ENCODE measurements around the gene KCNH1.

- TF ChIP-seq, protein P1, sequence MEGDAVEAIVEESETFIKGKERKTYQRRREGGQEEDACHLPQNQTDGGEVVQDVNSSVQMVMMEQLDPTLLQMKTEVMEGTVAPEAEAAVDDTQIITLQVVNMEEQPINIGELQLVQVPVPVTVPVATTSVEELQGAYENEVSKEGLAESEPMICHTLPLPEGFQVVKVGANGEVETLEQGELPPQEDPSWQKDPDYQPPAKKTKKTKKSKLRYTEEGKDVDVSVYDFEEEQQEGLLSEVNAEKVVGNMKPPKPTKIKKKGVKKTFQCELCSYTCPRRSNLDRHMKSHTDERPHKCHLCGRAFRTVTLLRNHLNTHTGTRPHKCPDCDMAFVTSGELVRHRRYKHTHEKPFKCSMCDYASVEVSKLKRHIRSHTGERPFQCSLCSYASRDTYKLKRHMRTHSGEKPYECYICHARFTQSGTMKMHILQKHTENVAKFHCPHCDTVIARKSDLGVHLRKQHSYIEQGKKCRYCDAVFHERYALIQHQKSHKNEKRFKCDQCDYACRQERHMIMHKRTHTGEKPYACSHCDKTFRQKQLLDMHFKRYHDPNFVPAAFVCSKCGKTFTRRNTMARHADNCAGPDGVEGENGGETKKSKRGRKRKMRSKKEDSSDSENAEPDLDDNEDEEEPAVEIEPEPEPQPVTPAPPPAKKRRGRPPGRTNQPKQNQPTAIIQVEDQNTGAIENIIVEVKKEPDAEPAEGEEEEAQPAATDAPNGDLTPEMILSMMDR (conservative IDR thresholded peaks at IDR 0.05): no peak
- no peak for TF ChIP-seq ZFX (IDR thresholded peaks at IDR 0.05)
Observed at GRCh38 chr1:211068976-211069375, 65.0 kb downstream of the KCNH1 start.
